IMR-90 (cell line): ENCODE measurements around the gene AAMDC. TPM values are rescaled to one million over a fixed set of nuclear protein-coding genes. Genes with fewer than 3 reads are reported as not detected.

ENCODE experiments used
- ATAC-seq: fragments of 200-7000 bp; cut with Tn5 transposase; 2 replicates; pipeline ENCODE4 v1.9.1; 2020; ENCODE audit warnings: low read depth, mild to moderate bottlenecking, moderate library complexity
- BruUV-seq: library from RNA; stranded (reverse); fragments of 400-500 nt; replicated peaks from 2 replicates; lab custom pipeline; 2021; lab: Mats Ljungman, UMichigan
- CTCF ChIA-PET: fragments of 300-600 bp; formaldehyde crosslinking; extraction: SDS; loops from one replicate; lab custom pipeline; 2021; ENCODE audit warnings: antibody characterized with exemption; lab: Yijun Ruan, JAX
- POLR2A ChIA-PET: fragments of 300-600 bp; sonication (Branson Sonifier 250); formaldehyde crosslinking; loops from one replicate; lab custom pipeline; 2022; ENCODE audit warnings: antibody characterized with exemption; ENCODE audit not compliant: unreplicated experiment; lab: Charles Lee
- DNase-seq: peaks from one replicate; pipeline ENCODE4 v3.0.0; 2013
- H2AFZ ChIP-seq: replicated peaks from 2 replicates; pipeline ENCODE3; 2013; ENCODE audit warnings: low read length, mild to moderate bottlenecking; ENCODE audit not compliant: poor library complexity
- H2AK5ac ChIP-seq: 2 replicates; pipeline ENCODE4 v1.6.1; 2013; ENCODE audit warnings: low read depth, low read length, inconsistent platforms
- H2AK9ac ChIP-seq: replicated peaks from 2 replicates; pipeline ENCODE3; 2013; ENCODE audit warnings: mild to moderate bottlenecking, low read depth, low read length, moderate library complexity; ENCODE audit not compliant: poor library complexity
- H2BK120ac ChIP-seq: 2 replicates; pipeline ENCODE4 v1.6.1; 2013; ENCODE audit warnings: low read depth, low read length, inconsistent platforms
- H2BK15ac ChIP-seq: 3 replicates; pipeline ENCODE4 v1.6.1; 2013; ENCODE audit warnings: low read depth, low read length, inconsistent platforms
- H2BK20ac ChIP-seq: 2 replicates; pipeline ENCODE4 v1.6.1; 2013; ENCODE audit warnings: low read depth, mild to moderate bottlenecking, inconsistent platforms, low read length, moderate library complexity
- H2BK5ac ChIP-seq: 2 replicates; pipeline ENCODE4 v1.6.1; 2013; ENCODE audit warnings: mild to moderate bottlenecking, low read depth, low read length, inconsistent platforms; ENCODE audit not compliant: poor library complexity, severe bottlenecking
- H3K14ac ChIP-seq: replicated peaks from 2 replicates; pipeline ENCODE4 v1.6.1; 2013; ENCODE audit warnings: low read depth, low read length, inconsistent platforms
- H3K18ac ChIP-seq: 2 replicates; pipeline ENCODE4 v1.6.1; 2013; ENCODE audit warnings: low read depth, low read length, control low read depth
- H3K23ac ChIP-seq: 2 replicates; pipeline ENCODE4 v1.6.1; 2013; ENCODE audit warnings: low read depth, low read length, inconsistent platforms
- H3K27ac ChIP-seq: 2 replicates; pipeline ENCODE4 v1.5.1; 2013; ENCODE audit warnings: mild to moderate bottlenecking, control low read depth, low read length; ENCODE audit not compliant: insufficient read depth
- H3K27me3 ChIP-seq: 2 replicates; pipeline ENCODE4 v1.6.1; 2013; ENCODE audit warnings: low read length; ENCODE audit not compliant: control insufficient read depth, insufficient read depth
- H3K36me3 ChIP-seq: 2 replicates; pipeline ENCODE4 v1.6.1; 2013; ENCODE audit warnings: low read length, mixed read lengths; ENCODE audit not compliant: control insufficient read depth, insufficient read depth
- H3K4ac ChIP-seq: 2 replicates; pipeline ENCODE4 v1.6.1; 2013; ENCODE audit warnings: low read depth, low read length, inconsistent platforms
- H3K4me1 ChIP-seq: 2 replicates; pipeline ENCODE4 v1.6.1; 2013; ENCODE audit warnings: low read length, mixed read lengths; ENCODE audit not compliant: control insufficient read depth, insufficient read depth
- H3K4me2 ChIP-seq: 2 replicates; pipeline ENCODE4 v1.6.1; 2013; ENCODE audit warnings: low read depth, mild to moderate bottlenecking, control low read depth, low read length, moderate library complexity
- H3K4me3 ChIP-seq: 2 replicates; pipeline ENCODE4 v1.5.1; 2013; ENCODE audit warnings: low read depth, mild to moderate bottlenecking, control low read depth, low read length, moderate library complexity; ENCODE audit not compliant: insufficient read depth
- H3K56ac ChIP-seq: 2 replicates; pipeline ENCODE4 v1.6.1; 2013; ENCODE audit warnings: low read length, inconsistent platforms; ENCODE audit not compliant: insufficient read depth; ENCODE audit errors: extremely low read depth
- H3K79me1 ChIP-seq, 2 experiments: 2 replicates each; pipeline ENCODE4 v1.6.1; 2013; ENCODE audit warnings: low read length in 2 of 2, inconsistent platforms in 1 of 2, low read depth in 1 of 2
- H3K9ac ChIP-seq: 2 replicates; pipeline ENCODE4 v1.6.1; 2013; ENCODE audit warnings: low read depth, low read length, control low read depth
- H3K9me1 ChIP-seq: 2 replicates; pipeline ENCODE4 v1.6.1; 2013; ENCODE audit warnings: low read length, inconsistent platforms; ENCODE audit not compliant: insufficient read depth
- H3K9me3 ChIP-seq: 2 replicates; pipeline ENCODE4 v1.6.1; 2013; ENCODE audit warnings: low read length; ENCODE audit not compliant: control insufficient read depth, insufficient read depth
- H4K20me1 ChIP-seq: 2 replicates; pipeline ENCODE4 v1.6.1; 2013; ENCODE audit warnings: low read length, inconsistent platforms; ENCODE audit not compliant: insufficient read depth
- H4K5ac ChIP-seq: 2 replicates; pipeline ENCODE4 v1.6.1; 2013; ENCODE audit warnings: mild to moderate bottlenecking, low read depth, low read length, control low read depth
- H4K8ac ChIP-seq, 2 experiments: 2 replicates each; pipeline ENCODE4 v1.6.1; 2013; ENCODE audit warnings: low read depth in 2 of 2, low read length in 2 of 2, control low read depth in 1 of 2, inconsistent platforms in 1 of 2
- H4K91ac ChIP-seq: 2 replicates; pipeline ENCODE4 v1.6.1; 2013; ENCODE audit warnings: low read depth, low read length, inconsistent platforms; ENCODE audit not compliant: insufficient read depth
- CHD1 ChIP-seq: IDR thresholded peaks from 2 replicates; pipeline ENCODE4 v1.6.1; 2012; ENCODE audit warnings: low read depth, low read length, improper control_type of control experiment
- CTCF ChIP-seq: conservative IDR thresholded peaks from 2 replicates; pipeline ENCODE4 v1.5.1; 2012; ENCODE audit warnings: mild to moderate bottlenecking, low read depth, low read length, improper control_type of control experiment
- SMC3 ChIP-seq: fragments of 150-350 bp; IDR thresholded peaks from 2 replicates; pipeline ENCODE4 v1.6.1; 2016; ENCODE audit warnings: low read depth, mild to moderate bottlenecking, antibody characterized with exemption, low read length, moderate library complexity
- WGBS, 2 experiments: methylation state at CpG; one replicate each; pipeline versions ENCODE4 v1.1.5 to v1.1.7; 2013; ENCODE audit warnings: missing lambda C conversion rate in 2 of 2; ENCODE audit not compliant: insufficient read length in 1 of 2; ENCODE audit errors: extremely low coverage in 2 of 2; 5-methylcytosine and 5-hydroxymethylcytosine counted together
- dilution Hi-C: fragments of 300-500 bp; cut with HindIII; formaldehyde crosslinking; loops from one replicate; pipeline ENCODE4 v1.14.3; 2018; ENCODE audit warnings: low sequenced_read_pairs; ENCODE audit not compliant: unreplicated experiment
- in situ Hi-C: fragments of 300-500 bp; cut with MboI; formaldehyde crosslinking; loops from 3 replicates; pipeline ENCODE4 v1.14.3; 2019; ENCODE audit warnings: low sequenced_read_pairs, inconsistent platforms, mixed read lengths
- intact Hi-C: fragments of 100-400 bp; cut with micrococcal nuclease; formaldehyde crosslinking; loops from 2 replicates; pipeline ENCODE4 v1.10.0; 2022
- polyA plus RNA-seq, 3 experiments: library from polyadenylated mRNA; depleted of rRNA; stranded (reverse); fragments of >200 nt; gene quantifications; 2 replicates each; pipeline ENCODE4 v1.2.3, GENCODE V29; 2012; ENCODE audit warnings: low replicate concordance in 1 of 3
- total RNA-seq: library from RNA; depleted of rRNA; stranded (reverse); fragments of >200 nt; gene quantifications from 2 replicates; pipeline ENCODE4 v1.2.3, GENCODE V29; 2012

AAMDC gene
- total and polyA plus RNA-seq, 2 of the 4 experiments (the other 2 are of a cell fraction), result 15.8 to 47.6 TPM

GRCh38 chr11:77868744-77869143, 47.8 kb downstream of the AAMDC start:
- H3K9me1 ChIP-seq, result 0 out of 2 replicates have a peak, but pooled peaks cover 4% of the 10 kb centered on the region
- no peak overlapping the region for H3K23ac ChIP-seq
- H2BK15ac ChIP-seq, result no peak overlapping the region
- no peaks in the 10 kb centered on the region; the same call in 1 of the 2 replicates for H3K4me1 ChIP-seq
- in situ Hi-C loops, result no loop called here
- no peak overlapping the region for H3K27ac ChIP-seq
- no peak for ATAC-seq
- POLR2A ChIA-PET, result no interaction called here
- no peak overlapping the region for H3K9ac ChIP-seq
- DNase-seq, result no peak
- no peak overlapping the region for H2AK5ac ChIP-seq
- CTCF ChIA-PET, result no interaction called here
- no peak overlapping the region for H2AFZ ChIP-seq
- H4K91ac ChIP-seq, result no peak overlapping the region
- H3K4me3 ChIP-seq, result no peak overlapping the region
- no peak overlapping the region for H2BK20ac ChIP-seq
- H3K56ac ChIP-seq, result no peak overlapping the region
- H3K14ac ChIP-seq, result no peak overlapping the region
- H2AK9ac ChIP-seq, result no peak overlapping the region
- BruUV-seq, result no TSS peak
- H3K27me3 ChIP-seq, result no peaks in the 10 kb centered on the region
- H2BK5ac ChIP-seq, result no peak overlapping the region
- intact Hi-C loops, result no loop called here
- no peak overlapping the region for H3K4ac ChIP-seq
- peaks cover 0 to 7% of the 10 kb centered on the region in 2 experiments; a peak in 1 of 4 replicates for H3K79me1 ChIP-seq
- TF ChIP-seq CTCF (no peak), SMC3 (no peak), CHD1 (no peak)
- dilution Hi-C loops, result no loop called here
- WGBS, 2 experiments, result 100% methylated on average over 2 of the region's 4 CpGs; no CpG with 5 or more reads in 1 of the 2 experiments
- H4K5ac ChIP-seq, result no peak overlapping the region
- H4K20me1 ChIP-seq, result no peaks in the 10 kb centered on the region
- peaks cover 12% of the 10 kb centered on the region for H3K36me3 ChIP-seq
- no peak overlapping the region for H2BK120ac ChIP-seq
- no peak overlapping the region for H3K4me2 ChIP-seq
- no peak overlapping the region for H4K8ac ChIP-seq
- no peaks in the 10 kb centered on the region for H3K9me3 ChIP-seq
- H3K18ac ChIP-seq, result no peak overlapping the region
